Measurements from ENCODE around the gene PRKCB.
"Not testable (repeated sequence)": the region's sequence is repeated elsewhere in the genome, so short reads cannot be mapped to it uniquely, and the experiment has no call there.

PRKCB gene

DNA sequence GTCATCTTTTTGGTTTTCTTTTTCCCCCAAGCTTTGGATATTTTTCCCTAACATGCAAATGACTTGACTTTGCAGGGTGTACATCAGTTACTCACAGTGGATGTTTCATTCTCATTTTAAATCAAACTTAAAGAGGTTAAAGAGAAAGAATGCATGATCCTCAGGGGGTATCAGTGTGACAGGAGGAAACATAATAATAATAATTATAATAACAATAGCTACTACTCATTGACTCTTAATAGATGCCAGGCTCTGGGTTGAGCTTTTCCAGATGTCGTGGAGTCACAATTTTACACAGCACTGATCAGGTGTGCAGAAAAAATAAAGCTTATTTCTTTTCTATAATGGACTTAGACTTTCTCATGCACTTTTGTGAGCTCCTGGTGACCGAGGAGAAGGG, 263.1 kb downstream of the PRKCB start:
- DNase-seq (ENCODE audit: low read depth) = no peak

DNA sequence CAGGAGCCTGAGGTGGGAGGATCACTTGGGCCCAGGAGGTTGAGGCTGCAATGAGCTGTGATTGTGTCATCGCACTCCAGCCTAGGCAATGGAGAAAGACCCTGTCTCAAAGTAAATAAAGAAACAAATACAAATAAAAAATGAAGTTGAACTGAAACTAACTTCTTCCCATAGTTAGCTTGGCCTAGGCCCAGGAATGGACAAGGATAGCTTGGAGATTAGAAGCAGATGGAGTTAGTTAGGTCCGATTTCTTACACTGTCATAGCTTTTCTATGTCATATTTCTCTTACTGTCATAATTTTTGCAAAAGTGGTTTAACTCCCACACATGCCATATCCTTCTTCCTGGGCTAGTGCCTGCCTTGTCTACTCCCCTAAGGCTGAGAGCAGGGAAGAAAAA, 265.6 kb downstream of the PRKCB start:
- no peak for DNase-seq (ENCODE audit: low read depth)

DNA sequence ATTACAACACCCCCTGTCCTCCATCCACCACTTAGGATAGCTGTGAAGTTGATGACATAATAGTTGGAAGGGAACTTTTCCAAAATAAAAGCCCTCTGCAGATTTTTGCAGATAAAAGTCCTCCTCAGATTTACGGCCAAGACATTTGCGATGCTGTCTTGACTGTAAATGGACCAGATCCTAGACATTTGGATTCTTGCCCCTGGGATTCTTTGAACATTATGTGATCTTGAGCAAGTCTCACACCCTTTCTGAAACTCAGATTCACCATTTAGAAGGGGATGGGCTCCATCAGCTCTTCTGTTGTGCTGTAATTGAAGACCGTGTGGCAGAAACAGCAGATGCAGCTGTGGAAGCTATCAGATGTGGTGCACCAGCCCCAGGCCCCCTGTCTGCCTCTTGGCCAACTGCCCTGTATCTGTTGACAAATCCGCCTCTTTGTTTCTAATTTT, 266.5 kb downstream of the PRKCB start:
- no peak for DNase-seq (ENCODE audit: low read depth)

DNA sequence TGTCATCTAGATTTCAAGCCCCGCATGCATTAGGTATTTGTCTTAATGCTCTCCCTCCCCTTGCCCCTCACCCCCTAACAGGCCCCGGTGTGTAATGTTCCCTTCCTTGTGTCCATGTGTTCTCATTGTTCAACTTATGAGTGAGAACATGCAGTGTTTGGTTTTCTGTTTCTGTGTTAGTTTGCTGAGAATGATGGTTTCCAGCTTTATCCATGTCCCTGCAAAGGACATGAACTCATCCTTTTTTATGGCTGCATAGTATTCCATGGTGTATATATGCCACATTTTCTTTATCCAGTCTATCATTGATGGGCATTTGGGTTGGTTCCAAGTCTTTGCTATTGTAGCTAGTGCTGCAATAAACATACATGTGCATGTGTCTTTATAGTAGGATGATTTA, 269.7 kb downstream of the PRKCB start:
- not testable (repeated sequence) for DNase-seq (ENCODE audit: low read depth)

DNA sequence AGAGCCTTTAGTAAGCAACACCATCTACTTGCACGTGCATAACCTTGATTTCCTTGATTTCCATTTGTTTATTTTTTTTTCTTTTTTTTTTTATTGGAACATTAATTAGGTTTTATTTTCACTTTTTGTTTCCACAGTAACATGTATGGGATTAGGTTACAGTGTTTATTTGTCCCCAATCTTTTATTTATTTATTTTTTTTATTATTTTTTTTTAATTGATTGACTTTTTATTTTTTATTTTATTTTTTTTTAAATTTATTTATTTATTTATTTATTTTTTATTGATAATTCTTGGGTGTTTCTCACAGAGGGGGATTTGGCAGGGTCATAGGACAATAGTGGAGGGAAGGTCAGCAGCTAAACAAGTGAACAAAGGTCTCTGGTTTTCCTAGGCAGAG, 272.3 kb downstream of the PRKCB start:
- DNase-seq (ENCODE audit: low read depth) = not testable (repeated sequence)

DNA sequence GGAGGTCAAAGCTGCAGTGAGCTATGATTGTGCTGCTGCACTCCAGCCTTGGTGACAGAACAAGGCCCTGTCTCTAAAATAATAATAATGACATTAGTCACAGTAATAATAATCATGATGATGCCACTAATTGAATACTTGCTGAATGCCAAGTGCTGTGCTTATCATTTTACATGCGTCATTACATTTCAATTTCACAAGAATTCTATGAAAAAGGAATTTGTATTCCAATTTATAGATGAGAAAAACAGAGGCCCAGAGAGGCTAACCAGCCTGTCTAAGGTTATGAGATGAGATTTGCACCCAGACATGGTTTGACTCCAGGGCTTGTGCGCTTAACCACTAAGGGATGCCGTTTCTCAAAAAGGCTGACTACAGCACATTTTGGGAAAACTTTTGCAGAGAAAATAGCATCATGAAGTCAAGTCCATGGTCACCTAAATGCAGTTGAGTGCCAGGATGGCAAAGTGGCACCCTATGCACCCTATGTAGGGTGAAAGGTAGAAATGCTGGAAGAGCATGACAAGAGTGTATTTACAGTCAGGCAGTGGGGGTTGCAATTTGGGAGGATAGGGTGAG, 276.0 kb downstream of the PRKCB start:
- DNase-seq (ENCODE audit: low read depth) = no peak

DNA sequence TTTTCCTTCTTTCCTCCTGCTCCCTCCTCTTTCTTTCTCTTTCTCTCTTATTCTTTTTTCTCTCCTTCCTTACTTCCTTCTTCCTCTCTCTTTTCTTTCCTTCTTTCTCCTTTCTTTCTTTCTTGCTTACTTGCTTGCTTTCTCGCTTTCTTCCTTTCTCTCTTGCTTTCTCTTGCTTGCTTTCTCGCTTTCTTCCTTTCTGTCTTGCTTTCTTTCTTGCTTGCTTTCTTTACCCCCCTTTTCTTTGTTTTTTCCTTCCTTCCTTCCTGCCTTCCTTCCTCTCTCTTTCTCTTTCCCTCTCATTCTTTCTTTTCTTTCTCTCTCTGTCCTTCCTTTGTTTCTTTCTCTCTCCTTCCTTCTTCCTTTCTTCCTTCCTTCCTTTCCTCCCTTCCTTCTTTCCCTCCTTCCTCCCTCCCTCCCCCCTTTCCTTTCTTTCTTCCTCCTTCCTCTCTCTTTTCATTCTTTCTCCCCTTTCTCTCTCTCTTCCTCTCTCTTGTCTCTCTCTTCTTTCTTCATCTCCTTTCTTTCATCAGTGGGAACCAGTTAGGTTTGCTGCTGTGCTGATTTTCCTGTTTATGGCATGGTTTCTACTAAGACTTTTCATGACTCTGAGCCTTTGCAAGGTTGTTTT, 277.4 kb downstream of the PRKCB start:
- no peak for DNase-seq (ENCODE audit: low read depth)

DNA sequence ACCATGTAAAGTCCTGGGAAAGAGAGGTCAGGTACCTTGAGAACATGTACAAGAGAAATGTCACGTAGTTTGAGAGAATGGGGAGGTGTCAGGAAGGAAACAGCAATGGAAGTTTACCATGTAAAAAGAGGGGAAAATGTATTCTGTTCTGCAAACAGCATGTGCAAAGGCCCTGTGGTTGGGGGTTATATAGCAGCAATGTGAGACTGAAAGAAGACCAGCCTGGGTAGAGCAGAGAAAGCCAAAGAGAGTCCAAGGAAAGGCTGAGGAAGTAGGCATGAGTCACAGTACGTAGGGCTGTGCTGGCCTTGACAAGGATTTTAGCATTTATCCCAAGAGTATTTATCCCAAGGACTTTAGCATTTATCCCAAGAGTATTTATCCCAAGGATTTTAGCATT, 279.1 kb downstream of the PRKCB start:
- DNase-seq (ENCODE audit: low read depth) = no peak

DNA sequence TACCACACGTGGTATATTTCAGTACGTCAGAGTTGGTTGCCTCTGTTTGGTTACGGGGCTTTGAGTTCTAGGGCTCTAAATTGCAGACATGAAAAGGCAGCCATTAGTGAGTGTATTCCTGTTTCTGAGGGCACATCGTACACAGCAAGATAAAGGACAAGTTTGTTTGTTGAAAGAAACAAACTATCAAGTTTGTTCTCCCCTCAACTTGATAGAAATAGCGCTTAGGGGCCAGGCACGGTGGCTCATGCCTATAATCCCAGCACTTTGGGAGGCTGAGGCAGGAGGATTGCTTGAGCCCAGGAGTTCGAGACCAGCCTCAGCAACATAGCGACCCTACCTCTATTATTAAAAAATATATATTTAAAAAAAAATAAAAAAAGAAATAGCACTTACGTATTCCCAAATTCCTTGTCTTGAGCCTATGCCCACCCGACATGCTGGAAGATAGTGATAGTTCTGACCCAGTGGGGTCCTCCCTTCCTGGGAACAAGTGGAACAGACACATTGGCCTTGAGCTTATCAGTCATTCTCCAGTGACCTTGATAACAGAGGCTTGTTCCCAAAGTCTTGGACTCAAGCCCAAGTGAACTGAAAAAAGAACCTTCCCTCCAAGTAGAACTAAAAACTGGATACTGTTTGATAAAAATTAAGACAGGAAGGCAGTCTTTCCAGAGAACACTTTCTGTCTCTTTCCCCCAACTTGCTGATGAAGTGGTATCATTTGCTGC, 280.4 kb downstream of the PRKCB start:
- DNase-seq (ENCODE audit: low read depth) = no peak

DNA sequence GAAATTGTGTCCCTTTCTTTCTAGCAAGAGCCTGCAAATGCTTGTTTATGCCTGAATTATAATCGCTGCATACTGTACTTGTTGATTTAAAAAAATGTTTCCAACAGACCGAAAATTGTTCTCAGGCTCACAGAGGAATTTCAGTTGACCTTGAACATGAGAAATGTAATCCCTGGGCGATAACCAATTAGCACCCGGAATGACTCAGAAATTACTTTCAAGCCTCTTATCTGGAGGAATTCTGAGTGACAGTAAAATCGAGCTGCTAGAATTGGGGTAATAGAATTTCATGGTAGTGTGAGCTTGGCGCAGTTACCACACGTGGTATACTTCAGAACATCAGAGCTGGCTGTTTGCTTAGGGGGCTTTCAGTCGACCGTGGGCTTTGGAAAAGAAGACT, 281.2 kb downstream of the PRKCB start:
- DNase-seq (ENCODE audit: low read depth) = no peak

DNA sequence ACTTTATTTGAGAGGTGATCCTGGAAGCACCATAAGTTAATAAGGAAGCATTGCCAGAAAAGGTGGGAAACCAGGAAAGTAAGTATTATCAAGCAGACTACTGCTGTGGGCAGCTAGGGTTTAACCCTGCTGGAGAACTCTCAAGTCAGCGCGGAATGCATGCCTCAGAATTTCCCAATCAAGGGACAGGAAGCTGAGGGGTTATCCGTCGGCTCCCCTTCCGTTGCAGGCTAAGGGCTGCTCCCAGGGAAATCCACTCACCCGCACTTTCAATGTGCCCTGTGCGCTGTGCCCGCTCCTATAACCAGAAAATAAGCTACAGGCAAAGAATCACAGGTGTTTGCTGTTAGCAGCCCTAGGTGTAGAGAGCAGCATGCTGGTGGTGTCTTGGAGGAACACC, 281.9 kb downstream of the PRKCB start:
- DNase-seq (ENCODE audit: low read depth) = no peak

DNA sequence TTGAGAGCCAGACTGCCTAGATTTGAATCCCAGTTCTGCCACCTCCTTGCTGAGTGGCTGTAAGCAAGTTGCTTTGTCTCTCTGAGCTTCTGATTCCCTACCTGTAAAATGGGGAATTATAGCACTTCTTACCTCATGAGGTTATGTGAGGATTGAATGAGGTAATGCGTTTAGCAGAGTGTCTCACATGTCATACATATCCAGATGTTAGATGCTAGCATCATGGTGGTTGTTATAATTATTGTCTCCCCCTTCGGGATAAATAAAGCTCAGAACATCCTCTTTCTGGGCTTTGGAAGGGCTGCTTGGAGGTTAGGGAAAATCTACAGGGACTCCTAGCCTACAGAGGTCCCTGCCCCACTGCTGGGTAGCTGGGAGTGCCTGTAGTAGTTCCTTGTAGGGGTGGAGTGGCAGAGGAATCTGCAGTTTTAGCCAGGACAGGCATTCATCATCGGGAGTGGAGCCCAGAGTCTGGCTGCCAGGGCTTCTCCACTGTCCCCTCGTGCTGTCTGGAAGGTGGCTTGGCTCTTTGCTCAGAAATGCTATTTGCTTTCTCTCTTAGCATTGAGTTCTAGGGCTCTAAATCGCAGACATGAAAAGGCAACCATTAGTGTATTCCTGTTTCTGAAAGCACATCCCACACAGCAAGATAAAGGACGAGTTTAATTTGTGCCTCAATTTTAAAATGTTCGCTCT, 282.5 kb downstream of the PRKCB start:
- no peak for DNase-seq (ENCODE audit: low read depth)

DNA sequence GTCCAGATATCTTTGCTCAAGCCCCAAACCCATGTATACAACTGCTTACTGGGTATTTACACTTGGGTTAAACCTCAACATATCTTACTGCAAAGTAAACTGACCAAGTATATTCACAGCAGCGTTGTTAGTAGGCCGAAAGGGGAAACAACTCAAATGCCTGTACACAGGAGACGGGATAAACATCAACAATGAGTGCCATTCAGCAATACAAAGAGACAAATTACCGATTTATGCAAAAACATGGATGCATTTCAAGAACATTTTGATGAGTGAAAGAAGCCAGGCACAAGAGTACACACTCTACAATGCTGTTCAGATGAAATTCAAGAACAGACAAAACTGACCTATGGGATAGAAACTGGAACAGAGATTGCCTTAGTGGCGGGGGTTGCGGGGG, 284.0 kb downstream of the PRKCB start:
- DNase-seq (ENCODE audit: low read depth) = no peak

DNA sequence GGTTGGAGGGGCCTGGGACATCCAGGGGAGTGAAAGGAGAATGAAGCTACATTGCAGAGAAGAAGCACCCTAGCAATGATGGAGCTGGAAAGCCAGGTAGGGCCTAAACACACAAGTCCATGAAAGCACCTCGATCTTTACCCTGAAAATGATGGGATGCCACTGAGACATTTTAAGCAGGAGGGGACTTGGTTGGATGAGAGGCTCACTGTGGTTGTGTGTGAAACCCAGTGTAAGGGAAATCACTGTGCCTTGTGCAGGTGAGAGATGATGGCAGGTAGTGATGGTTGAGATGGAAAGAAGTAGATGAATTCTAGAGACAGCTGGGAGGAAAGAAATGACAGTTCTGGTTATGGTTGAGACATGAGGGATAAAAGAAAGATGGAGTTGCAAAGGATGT, 287.5 kb downstream of the PRKCB start:
- no peak for DNase-seq (ENCODE audit: low read depth)

DNA sequence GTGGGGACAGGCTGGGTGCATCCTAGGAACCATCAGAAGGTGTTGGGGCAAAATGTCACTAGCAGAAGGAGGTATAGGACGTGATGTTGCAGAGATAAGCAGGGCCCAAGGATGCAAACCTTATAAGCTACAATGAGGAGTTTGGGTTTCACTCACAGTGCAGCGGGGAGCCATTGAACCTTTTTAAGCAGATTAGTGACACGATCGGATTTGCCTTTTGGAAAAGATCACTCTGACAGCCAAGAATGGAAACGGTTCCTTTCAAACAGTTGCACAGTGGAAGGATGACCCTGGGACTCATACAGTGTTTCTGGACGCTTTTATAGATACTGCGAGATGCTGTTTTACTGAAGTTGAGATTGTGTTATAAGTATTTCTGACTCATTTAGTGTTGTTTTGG, 288.5 kb downstream of the PRKCB start:
- no peak for DNase-seq (ENCODE audit: low read depth)

DNA sequence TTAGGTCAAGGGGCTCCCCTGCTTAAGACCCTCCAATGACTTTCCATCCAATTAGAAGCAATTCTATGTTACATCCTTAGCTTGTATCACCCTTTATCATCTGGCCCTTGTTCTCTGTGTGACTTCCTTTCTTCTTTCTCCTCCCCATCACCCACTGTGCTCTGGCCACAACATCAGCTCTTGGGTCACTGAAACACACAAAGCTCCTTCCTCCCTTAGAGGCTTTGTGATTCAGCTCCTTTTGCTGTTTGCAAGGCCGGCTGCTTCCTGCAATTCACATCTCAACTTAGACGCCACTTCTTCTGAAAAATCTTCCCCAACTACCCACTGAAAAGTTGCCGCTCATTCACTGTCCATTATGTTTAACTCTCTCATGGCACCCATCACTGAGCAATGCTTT, 289.4 kb downstream of the PRKCB start:
- no peak for DNase-seq (ENCODE audit: low read depth)

DNA sequence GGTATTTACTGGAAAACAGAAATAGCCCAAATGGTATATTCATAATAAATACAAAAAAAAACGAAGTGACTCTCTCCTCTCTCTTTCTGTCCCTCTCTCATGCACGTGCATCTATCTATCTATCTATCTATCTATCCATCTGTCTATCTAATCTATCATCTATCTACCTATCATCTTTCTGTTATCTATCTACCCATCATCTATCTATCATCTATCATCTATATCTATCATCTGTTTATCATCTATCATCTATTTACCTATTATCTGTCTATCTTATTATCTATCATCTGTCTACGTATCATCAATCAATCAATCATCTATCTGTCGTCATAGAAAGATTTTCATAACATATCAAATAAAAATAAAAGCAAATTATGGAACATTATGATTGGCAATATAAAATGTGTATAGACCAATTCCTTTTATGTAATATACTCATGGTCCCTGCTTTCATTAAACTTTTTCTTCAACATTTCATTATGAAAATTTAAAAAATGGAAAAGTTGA, 293.7 kb downstream of the PRKCB start:
- no peak for DNase-seq (ENCODE audit: low read depth)

DNA sequence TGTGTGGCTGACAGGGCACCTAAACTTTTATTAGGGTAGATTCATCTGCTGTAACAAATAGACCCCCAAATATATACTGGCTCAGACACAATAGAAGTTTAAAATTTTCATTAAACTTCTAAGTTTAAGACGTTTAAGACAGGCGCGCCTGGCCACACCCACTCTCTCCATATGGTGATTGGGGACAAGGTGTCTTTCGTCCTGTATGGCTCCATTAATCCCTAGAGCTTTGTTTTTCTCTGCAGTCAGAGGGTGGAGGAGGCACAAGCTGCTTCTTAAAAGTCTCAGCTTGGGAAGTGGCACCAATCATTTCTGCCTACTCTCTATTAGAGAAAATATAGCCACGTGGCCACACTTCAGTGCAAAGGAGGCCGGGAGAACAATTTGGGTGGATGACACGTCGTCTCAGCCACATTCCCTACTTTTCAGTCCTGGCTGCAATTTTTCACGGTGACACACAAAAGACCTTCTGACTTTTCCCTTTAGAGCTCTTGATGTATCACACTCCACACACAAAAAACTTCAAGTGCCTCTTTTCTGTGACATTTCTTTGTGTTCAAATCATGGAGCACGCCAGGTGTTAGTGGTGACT, 294.8 kb downstream of the PRKCB start:
- DNase-seq (ENCODE audit: low read depth) = no peak

DNA sequence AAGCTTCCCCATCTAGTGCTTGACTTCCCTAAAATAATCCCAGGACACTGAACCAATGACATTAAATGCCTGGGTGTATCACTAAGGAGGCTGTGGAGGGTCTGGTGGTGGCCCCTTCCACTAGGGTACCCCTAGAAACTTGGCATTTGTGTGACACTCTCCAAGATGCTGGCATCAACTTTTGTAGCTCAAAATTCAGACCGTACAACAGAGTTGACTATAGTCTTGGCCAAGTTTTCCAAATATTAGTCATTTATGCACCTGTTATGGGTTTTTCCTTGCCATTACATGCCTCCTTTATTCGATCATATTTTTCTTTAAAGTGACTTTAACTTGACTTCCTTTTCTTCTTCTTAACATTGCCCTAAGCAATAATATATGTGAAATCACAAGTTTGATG, 295.5 kb downstream of the PRKCB start:
- DNase-seq (ENCODE audit: low read depth) = no peak

DNA sequence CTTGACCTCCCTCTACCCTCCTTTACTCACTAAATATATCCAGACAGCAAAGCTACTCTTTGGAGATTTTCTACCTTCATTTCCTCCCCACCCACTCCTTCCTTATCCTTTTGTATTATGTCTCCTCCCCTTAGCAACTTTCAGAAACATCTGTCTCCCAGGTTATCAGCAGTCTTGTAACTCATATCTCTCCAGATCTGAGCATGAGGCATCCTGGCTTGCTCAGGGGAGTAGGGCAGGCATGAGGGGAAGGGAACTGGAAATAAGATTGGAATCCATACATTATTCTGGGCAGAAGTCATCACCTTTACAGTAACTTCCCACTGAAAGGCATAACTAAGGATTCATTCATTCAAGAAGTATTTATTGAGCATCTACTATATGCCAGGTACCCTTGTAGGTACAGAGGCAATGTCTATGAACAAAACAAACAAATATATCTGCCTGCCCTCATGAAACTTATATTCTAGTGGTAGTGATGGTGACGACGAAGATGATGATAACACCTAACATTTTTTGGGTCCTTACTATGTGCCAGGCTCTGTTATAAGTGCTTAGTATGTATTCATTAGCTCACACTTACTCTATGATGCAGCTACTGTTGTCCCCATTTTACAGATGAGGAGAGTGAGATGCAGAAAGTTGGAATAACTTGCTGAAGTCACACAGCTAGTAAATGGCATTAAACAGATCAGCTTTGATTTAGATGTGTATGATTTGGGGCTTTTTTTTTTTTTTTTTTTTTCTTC, 296.4 kb downstream of the PRKCB start:
- no peak for DNase-seq (ENCODE audit: low read depth)

DNA sequence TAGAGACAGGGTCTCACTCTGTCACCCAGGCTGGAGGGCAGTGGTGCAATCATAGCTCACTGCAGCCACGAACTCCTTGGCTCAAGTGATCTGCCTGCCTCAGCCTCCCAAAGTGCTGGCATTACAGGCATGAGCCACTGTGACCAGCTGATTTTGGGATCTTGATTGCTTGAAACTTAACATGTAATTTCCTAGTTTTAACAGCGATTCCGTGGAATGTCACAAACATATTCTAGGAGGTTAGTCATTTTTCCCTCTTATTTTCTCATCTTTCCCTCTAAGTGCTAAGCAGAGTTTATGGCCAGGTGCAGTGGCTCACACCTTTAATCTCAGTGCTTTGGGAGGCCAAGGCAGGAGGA, 297.0 kb downstream of the PRKCB start:
- DNase-seq (ENCODE audit: low read depth) = no peak

Measured in activated gamma-delta T cell treated with anti-CD3 and anti-CD28 coated beads, Interleukin-2, amount 50 U/mL, for 16 hours (primary cell).